ENCODE results near the gene CECR2.

The CECR2 gene

DNA sequence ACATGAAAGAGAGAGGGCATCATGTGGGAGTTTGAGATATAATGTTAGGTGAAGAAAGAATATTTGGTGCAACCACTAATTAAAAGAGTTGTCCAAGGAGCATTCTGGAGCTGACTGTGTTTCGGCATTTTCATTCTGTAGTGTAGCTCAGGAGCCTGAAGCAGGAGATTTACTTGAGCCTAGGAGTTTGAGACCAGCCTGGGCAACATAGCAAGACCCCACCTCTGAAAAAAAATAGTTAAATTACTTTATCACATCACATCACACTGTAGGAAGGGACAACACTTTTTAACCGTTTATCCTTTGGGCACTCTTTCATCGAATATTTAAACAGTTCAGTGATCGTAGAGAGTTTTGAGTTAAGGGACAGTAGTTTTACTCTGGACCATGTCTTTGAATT, 143.7 kb downstream of the CECR2 start:
- no peak overlapping the region for H3K23ac ChIP-seq (ENCODE audit: low read depth, low read length, poor library complexity)
- H4K91ac ChIP-seq (ENCODE audit: low read depth, low read length, poor library complexity) = no peak overlapping the region
- H3K4me1 ChIP-seq (ENCODE audit: control insufficient read depth in 2 of 2, insufficient read depth in 1 of 2, low read depth in 1 of 2, low read length in 2 of 2) = no peaks in the 10 kb centered on the region
- no peak overlapping the region for H3K4ac ChIP-seq (ENCODE audit: low read length)
- WGBS, 2 donors (ENCODE audit: extremely low coverage in 2 of 2, insufficient read length in 2 of 2, insufficient replicate concordance in 1 of 2) = no CpG with 5 or more reads among the region's 4 CpGs
- H3K9ac ChIP-seq (ENCODE audit: low read depth, low read length, poor library complexity) = no peak overlapping the region
- no peak overlapping the region for H3K4me3 ChIP-seq (ENCODE audit: low read length in 2 of 2)
- no peaks in the 10 kb centered on the region for H3K27me3 ChIP-seq (ENCODE audit: control insufficient read depth in 3 of 3, insufficient read depth in 3 of 3, low read depth in 1 of 3, low read length in 3 of 3)
- no peak overlapping the region for H3K18ac ChIP-seq (ENCODE audit: low read length)
- H2BK12ac ChIP-seq (ENCODE audit: low read length) = no peak overlapping the region
- no peak for DNase-seq (ENCODE audit: low spot score)
- no peak overlapping the region for H4K8ac ChIP-seq (ENCODE audit: low read depth, low read length)
- H3K27ac ChIP-seq (replicated peaks; ENCODE audit: low read length) = no peak overlapping the region
- no peak overlapping the region for H3K4me2 ChIP-seq (ENCODE audit: insufficient read depth, low read length, poor library complexity, severe bottlenecking)
- no peaks in the 10 kb centered on the region for H3K79me1 ChIP-seq (ENCODE audit: low read depth, low read length)
- H2BK5ac ChIP-seq (ENCODE audit: low read length) = no peak overlapping the region
- no peaks in the 10 kb centered on the region for H3K9me3 ChIP-seq (replicated peaks in 1 of 2; ENCODE audit: control insufficient read depth in 2 of 2, insufficient read depth in 1 of 2, low read depth in 1 of 2, low read length in 2 of 2)
- H3K36me3 ChIP-seq (replicated peaks in 1 of 2; ENCODE audit: control insufficient read depth in 2 of 2, insufficient read depth in 2 of 2, low read length in 2 of 2) = peaks cover 19 to 87% of the 10 kb centered on the region in 2 donors
- no peak overlapping the region for H3K14ac ChIP-seq (ENCODE audit: low read length)
- H2BK15ac ChIP-seq (ENCODE audit: low read length) = no peak overlapping the region
- H2AFZ ChIP-seq (ENCODE audit: low read length) = no peak overlapping the region
- no peak overlapping the region for H2AK5ac ChIP-seq (ENCODE audit: low read depth, low read length)
- no peak overlapping the region for H2BK120ac ChIP-seq (ENCODE audit: low read depth, low read length)

DNA sequence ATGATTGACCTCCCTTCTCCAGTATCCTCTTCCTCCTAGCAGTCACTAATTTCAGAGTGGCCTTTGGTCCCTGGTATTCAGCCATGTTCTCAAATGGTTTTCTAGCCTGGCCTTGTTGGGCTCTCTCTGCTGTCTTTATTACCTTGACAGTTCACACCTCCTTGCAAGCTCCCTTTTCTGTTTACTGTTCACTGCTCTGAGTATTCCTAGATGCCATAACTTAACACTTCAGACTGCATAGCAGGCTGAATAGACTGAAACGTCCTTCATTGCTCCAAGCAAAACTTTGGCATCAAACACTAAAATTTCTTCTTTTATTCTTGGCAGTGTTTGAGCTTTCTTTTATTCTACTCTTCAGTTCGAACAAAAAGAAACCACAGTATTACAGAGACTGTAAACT, 144.4 kb downstream of the CECR2 start:
- Histone ChIP-seq H2BK120ac (ENCODE audit: low read depth, low read length) (no peak overlapping the region), H3K23ac (ENCODE audit: low read depth, low read length, poor library complexity) (no peak overlapping the region)

DNA sequence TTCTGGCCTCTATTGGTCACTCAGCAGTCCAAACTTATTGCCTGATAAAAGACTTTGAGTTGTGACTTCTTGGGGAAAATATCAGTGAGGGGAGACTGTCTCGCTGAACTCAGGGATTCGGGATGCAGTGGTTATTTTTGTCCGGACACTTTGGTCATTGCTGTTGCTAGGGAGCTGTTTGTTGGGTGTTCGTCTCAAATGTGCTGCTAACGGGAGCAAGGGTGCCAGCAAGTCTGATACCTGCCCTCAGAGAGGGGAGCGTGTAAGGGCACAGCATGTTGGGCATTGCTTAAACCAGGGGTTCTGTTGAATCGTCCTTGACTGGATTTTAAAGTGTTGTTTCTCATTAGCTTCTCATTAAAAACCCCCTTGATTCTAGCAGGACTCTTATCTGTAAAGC, 144.8 kb downstream of the CECR2 start:
- no peak overlapping the region for H3K23ac ChIP-seq (ENCODE audit: low read depth, low read length, poor library complexity)
- H3K4me2 ChIP-seq (ENCODE audit: insufficient read depth, low read length, poor library complexity, severe bottlenecking) = no peak overlapping the region
- no peak overlapping the region for H2AK5ac ChIP-seq (ENCODE audit: low read depth, low read length)
- no peak overlapping the region for H4K91ac ChIP-seq (ENCODE audit: low read depth, low read length, poor library complexity)
- H3K4me1 ChIP-seq (ENCODE audit: control insufficient read depth in 2 of 2, insufficient read depth in 1 of 2, low read depth in 1 of 2, low read length in 2 of 2) = no peaks in the 10 kb centered on the region
- H3K4ac ChIP-seq (ENCODE audit: low read length) = no peak overlapping the region
- H3K9ac ChIP-seq (ENCODE audit: low read depth, low read length, poor library complexity) = no peak overlapping the region
- WGBS, 2 donors (ENCODE audit: extremely low coverage in 2 of 2, insufficient read length in 2 of 2, insufficient replicate concordance in 1 of 2) = no CpG with 5 or more reads among the region's 7 CpGs
- no peak overlapping the region for H2BK12ac ChIP-seq (ENCODE audit: low read length)
- H3K18ac ChIP-seq (ENCODE audit: low read length) = no peak overlapping the region
- H3K27me3 ChIP-seq (ENCODE audit: control insufficient read depth in 3 of 3, insufficient read depth in 3 of 3, low read depth in 1 of 3, low read length in 3 of 3) = no peaks in the 10 kb centered on the region
- H3K79me1 ChIP-seq (ENCODE audit: low read depth, low read length) = no peaks in the 10 kb centered on the region
- peaks cover 18 to 87% of the 10 kb centered on the region in 2 donors for H3K36me3 ChIP-seq (replicated peaks in 1 of 2; ENCODE audit: control insufficient read depth in 2 of 2, insufficient read depth in 2 of 2, low read length in 2 of 2)
- no peaks in the 10 kb centered on the region for H3K9me3 ChIP-seq (replicated peaks in 1 of 2; ENCODE audit: control insufficient read depth in 2 of 2, insufficient read depth in 1 of 2, low read depth in 1 of 2, low read length in 2 of 2)
- H2AFZ ChIP-seq (ENCODE audit: low read length) = no peak overlapping the region
- no peak overlapping the region for H3K27ac ChIP-seq (replicated peaks; ENCODE audit: low read length)
- no peak overlapping the region for H2BK15ac ChIP-seq (ENCODE audit: low read length)
- no peak overlapping the region for H3K4me3 ChIP-seq (ENCODE audit: low read length in 2 of 2)
- no peak overlapping the region for H2BK120ac ChIP-seq (ENCODE audit: low read depth, low read length)
- no peak overlapping the region for H2BK5ac ChIP-seq (ENCODE audit: low read length)
- no peak for DNase-seq (ENCODE audit: low spot score)
- H3K14ac ChIP-seq (ENCODE audit: low read length) = no peak overlapping the region
- H4K8ac ChIP-seq (ENCODE audit: low read depth, low read length) = no peak overlapping the region

More for the DNA sequence above, 144.4 kb downstream of the CECR2 start:
- H4K91ac ChIP-seq (ENCODE audit: low read depth, low read length, poor library complexity) = no peak overlapping the region
- H2BK15ac ChIP-seq (ENCODE audit: low read length) = no peak overlapping the region
- no peaks in the 10 kb centered on the region for H3K27me3 ChIP-seq (ENCODE audit: control insufficient read depth in 3 of 3, insufficient read depth in 3 of 3, low read depth in 1 of 3, low read length in 3 of 3)
- no peak overlapping the region for H3K14ac ChIP-seq (ENCODE audit: low read length)
- no peak overlapping the region for H3K18ac ChIP-seq (ENCODE audit: low read length)
- H3K27ac ChIP-seq (replicated peaks; ENCODE audit: low read length) = no peak overlapping the region
- no peaks in the 10 kb centered on the region for H3K79me1 ChIP-seq (ENCODE audit: low read depth, low read length)
- no peak overlapping the region for H3K4ac ChIP-seq (ENCODE audit: low read length)
- no peaks in the 10 kb centered on the region for H3K4me1 ChIP-seq (ENCODE audit: control insufficient read depth in 2 of 2, insufficient read depth in 1 of 2, low read depth in 1 of 2, low read length in 2 of 2)
- H3K4me2 ChIP-seq (ENCODE audit: insufficient read depth, low read length, poor library complexity, severe bottlenecking) = no peak overlapping the region
- peaks cover 17 to 87% of the 10 kb centered on the region in 2 donors for H3K36me3 ChIP-seq (replicated peaks in 1 of 2; ENCODE audit: control insufficient read depth in 2 of 2, insufficient read depth in 2 of 2, low read length in 2 of 2)
- no peak overlapping the region for H3K9ac ChIP-seq (ENCODE audit: low read depth, low read length, poor library complexity)
- WGBS, 2 donors (ENCODE audit: extremely low coverage in 2 of 2, insufficient read length in 2 of 2, insufficient replicate concordance in 1 of 2) = no CpG with 5 or more reads among the region's 2 CpGs
- H2BK12ac ChIP-seq (ENCODE audit: low read length) = no peak overlapping the region
- no peak overlapping the region for H2AK5ac ChIP-seq (ENCODE audit: low read depth, low read length)
- no peak overlapping the region for H4K8ac ChIP-seq (ENCODE audit: low read depth, low read length)
- no peak overlapping the region for H3K4me3 ChIP-seq (ENCODE audit: low read length in 2 of 2)
- H2BK5ac ChIP-seq (ENCODE audit: low read length) = no peak overlapping the region
- no peak overlapping the region for H2AFZ ChIP-seq (ENCODE audit: low read length)
- DNase-seq (ENCODE audit: low spot score) = no peak
- no peaks in the 10 kb centered on the region for H3K9me3 ChIP-seq (replicated peaks in 1 of 2; ENCODE audit: control insufficient read depth in 2 of 2, insufficient read depth in 1 of 2, low read depth in 1 of 2, low read length in 2 of 2)

DNA sequence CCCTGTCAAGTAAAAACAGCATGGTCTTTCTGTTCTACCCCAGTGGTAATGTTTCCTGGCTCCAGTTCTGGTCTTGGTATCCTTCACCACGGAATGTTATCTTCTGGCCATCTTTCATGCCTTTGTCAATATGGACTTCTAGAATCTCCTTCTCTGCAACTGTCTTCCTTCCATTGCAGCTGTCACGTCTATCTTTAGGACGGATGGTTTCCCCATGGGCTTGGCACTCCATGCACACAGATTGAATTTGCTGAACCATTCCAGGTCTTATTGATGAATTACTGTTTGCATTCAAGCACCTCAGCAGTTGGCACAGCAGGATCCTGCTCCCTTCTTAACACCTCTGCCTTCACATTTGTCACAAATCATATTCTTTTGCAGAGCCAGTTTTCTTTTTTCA, 149.1 kb downstream of the CECR2 start:
- no peak overlapping the region for H3K18ac ChIP-seq (ENCODE audit: low read length)
- H2AK5ac ChIP-seq (ENCODE audit: low read depth, low read length) = no peak overlapping the region
- H2BK120ac ChIP-seq (ENCODE audit: low read depth, low read length) = no peak overlapping the region
- peaks cover 5 to 63% of the 10 kb centered on the region in 2 donors for H3K36me3 ChIP-seq (replicated peaks in 1 of 2; ENCODE audit: control insufficient read depth in 2 of 2, insufficient read depth in 2 of 2, low read length in 2 of 2)
- no CpG with 5 or more reads among the region's 3 CpGs for WGBS, 2 donors (ENCODE audit: extremely low coverage in 2 of 2, insufficient read length in 2 of 2, insufficient replicate concordance in 1 of 2)
- H3K27me3 ChIP-seq (ENCODE audit: control insufficient read depth in 3 of 3, insufficient read depth in 3 of 3, low read depth in 1 of 3, low read length in 3 of 3) = no peaks in the 10 kb centered on the region
- H3K4me1 ChIP-seq (ENCODE audit: control insufficient read depth in 2 of 2, insufficient read depth in 1 of 2, low read depth in 1 of 2, low read length in 2 of 2) = no peaks in the 10 kb centered on the region
- no peak for DNase-seq (ENCODE audit: low spot score)
- H3K23ac ChIP-seq (ENCODE audit: low read depth, low read length, poor library complexity) = no peak overlapping the region
- no peak overlapping the region for H2BK15ac ChIP-seq (ENCODE audit: low read length)
- H3K14ac ChIP-seq (ENCODE audit: low read length) = no peak overlapping the region
- H3K9me3 ChIP-seq (replicated peaks in 1 of 2; ENCODE audit: control insufficient read depth in 2 of 2, insufficient read depth in 1 of 2, low read depth in 1 of 2, low read length in 2 of 2) = no peaks in the 10 kb centered on the region
- no peak overlapping the region for H2AFZ ChIP-seq (ENCODE audit: low read length)
- no peak overlapping the region for H4K8ac ChIP-seq (ENCODE audit: low read depth, low read length)
- H2BK12ac ChIP-seq (ENCODE audit: low read length) = no peak overlapping the region
- H3K79me1 ChIP-seq (ENCODE audit: low read depth, low read length) = no peaks in the 10 kb centered on the region
- no peak overlapping the region for H3K4me3 ChIP-seq (ENCODE audit: low read length in 2 of 2)
- H4K91ac ChIP-seq (ENCODE audit: low read depth, low read length, poor library complexity) = no peak overlapping the region
- no peak overlapping the region for H2BK5ac ChIP-seq (ENCODE audit: low read length)
- H3K4ac ChIP-seq (ENCODE audit: low read length) = no peak overlapping the region
- no peak overlapping the region for H3K9ac ChIP-seq (ENCODE audit: low read depth, low read length, poor library complexity)
- H3K4me2 ChIP-seq (ENCODE audit: insufficient read depth, low read length, poor library complexity, severe bottlenecking) = no peak overlapping the region
- no peak overlapping the region for H3K27ac ChIP-seq (replicated peaks; ENCODE audit: low read length)
